PC-9 (cell line): ENCODE data around the gene ENO4.

ENCODE experiments used
- CTCF ChIP-seq: fragments of 200-600 bp; sonication (generic); conservative IDR thresholded peaks from 2 replicates; pipeline ENCODE4 v1.6.1; 2017; ENCODE audit warnings: mixed run types, antibody characterized with exemption, mild to moderate bottlenecking, moderate library complexity
- EZH2 ChIP-seq: fragments of 200-600 bp; sonication (generic); IDR thresholded peaks from 2 replicates; pipeline ENCODE4 v1.8.0; 2017; ENCODE audit warnings: antibody characterized with exemption, low read depth

DNA sequence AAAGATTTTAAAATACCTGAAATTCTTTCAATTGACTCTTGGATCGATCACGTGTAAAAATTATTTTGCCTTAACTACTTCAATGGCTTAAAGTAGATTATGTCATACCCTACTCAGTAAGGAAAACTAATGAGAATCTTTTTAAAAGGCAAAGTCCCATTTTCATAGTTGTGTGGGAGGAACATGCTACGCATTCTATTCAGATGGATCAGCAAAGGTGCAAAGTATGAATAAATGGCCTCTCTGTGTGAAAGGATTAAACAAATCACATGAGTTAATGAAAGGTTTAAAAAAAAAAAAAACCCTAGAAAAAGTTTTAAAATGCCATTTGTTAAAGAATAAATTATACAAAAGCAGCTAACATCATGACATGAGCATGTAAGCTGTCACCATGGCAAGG lies 77.1 kb downstream of the ENO4 start:
- no peak for TF ChIP-seq CTCF
- no peak for TF ChIP-seq EZH2
